PC-9 (cell line): ENCODE data around the gene KIAA2012.

ENCODE experiments used
- EZH2 ChIP-seq: fragments of 200-600 bp; sonication (generic); IDR thresholded peaks from 2 replicates; pipeline ENCODE4 v1.8.0; 2017; ENCODE audit warnings: antibody characterized with exemption, low read depth
- TF ChIP-seq, protein P1 (sequence below): fragments of 200-600 bp; sonication (generic); conservative IDR thresholded peaks from 2 replicates; pipeline ENCODE4 v1.6.1; 2017; ENCODE audit warnings: mixed run types, antibody characterized with exemption, mild to moderate bottlenecking, moderate library complexity

- TF ChIP-seq, protein P1, sequence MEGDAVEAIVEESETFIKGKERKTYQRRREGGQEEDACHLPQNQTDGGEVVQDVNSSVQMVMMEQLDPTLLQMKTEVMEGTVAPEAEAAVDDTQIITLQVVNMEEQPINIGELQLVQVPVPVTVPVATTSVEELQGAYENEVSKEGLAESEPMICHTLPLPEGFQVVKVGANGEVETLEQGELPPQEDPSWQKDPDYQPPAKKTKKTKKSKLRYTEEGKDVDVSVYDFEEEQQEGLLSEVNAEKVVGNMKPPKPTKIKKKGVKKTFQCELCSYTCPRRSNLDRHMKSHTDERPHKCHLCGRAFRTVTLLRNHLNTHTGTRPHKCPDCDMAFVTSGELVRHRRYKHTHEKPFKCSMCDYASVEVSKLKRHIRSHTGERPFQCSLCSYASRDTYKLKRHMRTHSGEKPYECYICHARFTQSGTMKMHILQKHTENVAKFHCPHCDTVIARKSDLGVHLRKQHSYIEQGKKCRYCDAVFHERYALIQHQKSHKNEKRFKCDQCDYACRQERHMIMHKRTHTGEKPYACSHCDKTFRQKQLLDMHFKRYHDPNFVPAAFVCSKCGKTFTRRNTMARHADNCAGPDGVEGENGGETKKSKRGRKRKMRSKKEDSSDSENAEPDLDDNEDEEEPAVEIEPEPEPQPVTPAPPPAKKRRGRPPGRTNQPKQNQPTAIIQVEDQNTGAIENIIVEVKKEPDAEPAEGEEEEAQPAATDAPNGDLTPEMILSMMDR = no peak
- no peak for TF ChIP-seq EZH2
These were observed 67.6 kb downstream of the KIAA2012 start for GRCh38 chr2:202140522-202141252.
